ENCODE results near the gene ALDOA.

- TF ChIP-seq GATA2 (IDR thresholded peaks at IDR 0.05; ENCODE audit: low read depth, low read length) (no peak), GATA3 (IDR thresholded peaks at IDR 0.05; ENCODE audit: low read depth, low read length) (no peak)
Observed at GRCh38 chr16:30084816-30085159, 19.2 kb downstream of the ALDOA start.
